GM18868 (cell line): ENCODE data around the gene CBX4.
A peak's percentile ranks its signal among the peaks of the same experiment; 100 is the strongest.

Experiments used
- ATAC-seq: cut with Tn5 transposase; IDR thresholded peaks from one replicate; pipeline ENCODE4 v1.9.1; 2021; ENCODE audit warnings: mild to moderate bottlenecking, moderate library complexity; ENCODE audit not compliant: unreplicated experiment

The CBX4 gene

GRCh38 chr17:79814974-79815835, 24.0 kb downstream of the CBX4 start:
- ATAC-seq: no peak

DNA sequence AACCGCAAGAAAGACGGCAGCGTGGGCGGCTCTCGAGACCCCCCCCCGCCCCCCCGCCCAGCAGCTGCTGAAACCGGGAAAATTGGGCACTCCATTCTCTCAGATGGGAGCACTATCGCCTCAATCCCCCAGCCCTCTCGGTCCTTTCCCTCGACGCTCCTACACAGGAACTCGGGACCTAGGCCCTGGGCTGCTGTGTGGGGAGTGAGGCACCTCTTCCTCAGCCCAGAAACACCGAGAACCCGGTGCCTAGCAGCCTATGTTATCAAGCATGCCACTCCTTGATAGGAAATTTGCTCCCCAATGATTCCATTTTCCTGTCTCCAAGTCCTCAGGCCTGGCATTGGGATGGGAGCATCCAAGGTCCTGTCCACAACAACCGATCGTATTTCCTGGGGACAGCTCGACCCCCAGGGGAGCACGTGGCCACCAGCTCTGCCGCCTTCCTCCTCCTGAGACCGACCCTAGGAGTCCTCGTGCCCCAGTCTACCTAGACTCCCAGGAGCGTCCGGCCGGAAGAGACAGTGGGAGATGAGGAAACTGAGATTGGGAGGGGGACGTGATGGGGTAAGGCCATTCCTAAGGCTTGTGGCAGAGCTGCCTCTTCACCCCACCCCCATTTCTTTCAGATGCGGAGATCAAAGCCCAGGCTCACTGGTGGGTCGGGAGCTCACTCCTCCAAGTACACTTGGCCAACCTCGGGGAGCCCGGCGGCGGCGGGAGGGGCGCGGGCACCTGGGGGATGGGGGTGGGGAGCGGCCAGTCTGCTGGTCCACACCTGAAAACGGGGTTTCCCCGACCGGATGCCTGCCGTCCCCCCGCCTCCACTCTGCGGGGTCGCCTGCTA, 24.9 kb downstream of the CBX4 start:
- no peak for ATAC-seq

DNA sequence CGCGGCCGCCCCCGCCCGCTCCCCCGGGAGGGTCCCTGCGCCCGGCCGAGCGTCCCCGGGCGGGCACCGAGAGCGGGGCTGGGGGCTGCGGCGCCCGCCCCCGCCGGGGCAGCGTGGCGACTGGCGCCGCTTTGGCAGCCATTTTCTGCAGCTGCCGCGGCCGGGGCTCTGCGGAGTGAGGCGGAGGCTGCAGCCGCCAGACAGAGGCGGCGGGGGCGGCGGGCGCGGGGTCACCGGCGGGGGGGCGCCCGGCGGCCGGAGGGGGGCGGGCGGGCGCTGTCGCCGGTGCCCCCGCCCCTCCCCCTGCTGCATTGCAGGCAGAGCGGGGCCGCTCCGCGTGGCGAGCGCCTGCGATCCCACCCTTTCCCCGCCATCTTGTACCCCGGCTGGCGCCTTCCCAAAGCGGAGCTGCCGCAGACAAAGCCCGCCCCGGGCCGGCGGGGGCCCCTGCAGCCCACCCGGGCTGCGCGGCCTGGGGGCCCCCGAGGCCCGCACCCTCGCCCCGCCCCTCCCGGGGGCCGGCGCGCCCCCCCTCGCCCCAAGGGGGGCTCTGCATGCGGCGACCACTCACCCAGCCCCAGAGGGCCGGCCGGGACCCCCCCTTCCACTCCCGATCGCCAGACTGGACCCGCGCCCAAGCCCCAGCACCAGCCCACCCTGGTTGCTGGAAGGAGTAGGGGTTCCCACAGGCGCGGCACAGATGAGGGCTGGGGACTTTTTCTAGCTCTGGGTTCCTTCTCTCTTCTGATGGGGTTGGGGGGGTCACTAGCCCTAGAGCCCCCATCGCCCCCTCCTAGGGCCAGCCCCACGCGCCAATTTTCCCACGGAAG, 25.7 kb downstream of the CBX4 start:
- no peak for ATAC-seq

GRCh38 chr17:79812353-79813258, 26.6 kb downstream of the CBX4 start:
- ATAC-seq: no peak

GRCh38 chr17:79811868-79812352, 27.3 kb downstream of the CBX4 start:
- no peak for ATAC-seq

DNA sequence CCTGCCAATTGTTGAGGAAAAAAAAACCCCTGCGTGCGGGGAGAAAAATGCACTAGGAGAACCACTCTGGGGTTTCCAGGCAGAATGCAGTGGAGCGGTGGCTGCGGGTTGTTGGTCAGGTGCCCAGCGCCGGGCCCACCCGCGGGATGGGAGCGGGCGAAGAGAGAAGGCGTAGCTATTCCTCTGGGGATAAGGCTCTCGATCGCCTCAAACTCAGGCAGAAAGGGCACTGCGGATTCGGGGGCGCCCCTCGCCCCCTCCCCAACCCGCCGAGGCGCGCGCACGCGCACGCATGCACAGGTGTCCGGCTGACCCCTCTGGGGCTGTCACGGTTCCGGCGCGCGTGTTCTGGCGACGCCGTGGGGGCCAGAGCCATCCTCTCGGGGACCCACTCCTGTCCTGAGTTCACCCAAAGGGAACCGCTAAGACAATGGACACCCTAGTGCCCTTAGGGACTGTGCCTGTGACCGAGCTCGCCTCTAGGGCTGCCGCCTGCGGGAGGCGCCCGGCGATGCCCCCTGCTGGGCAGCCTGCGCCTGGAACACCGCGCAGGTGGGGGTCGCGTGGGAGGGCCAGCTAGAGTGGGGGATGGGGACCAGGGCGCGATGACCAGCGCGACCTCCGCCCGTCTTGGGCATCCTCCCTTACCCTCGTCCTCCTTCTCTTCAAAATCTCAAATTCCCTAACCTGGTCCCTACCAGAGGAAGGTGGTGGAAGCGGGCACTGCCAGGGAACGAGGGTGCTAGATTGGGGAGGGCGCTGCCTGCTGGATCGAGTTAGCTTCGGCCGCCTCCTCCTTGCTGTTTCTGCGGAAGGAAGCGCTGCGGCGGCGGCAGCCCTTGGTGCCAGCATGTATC, 28.0 kb downstream of the CBX4 start:
- ATAC-seq: no peak

GRCh38 chr17:79810130-79811010, 28.9 kb downstream of the CBX4 start:
- ATAC-seq: peak; percentile 81

DNA sequence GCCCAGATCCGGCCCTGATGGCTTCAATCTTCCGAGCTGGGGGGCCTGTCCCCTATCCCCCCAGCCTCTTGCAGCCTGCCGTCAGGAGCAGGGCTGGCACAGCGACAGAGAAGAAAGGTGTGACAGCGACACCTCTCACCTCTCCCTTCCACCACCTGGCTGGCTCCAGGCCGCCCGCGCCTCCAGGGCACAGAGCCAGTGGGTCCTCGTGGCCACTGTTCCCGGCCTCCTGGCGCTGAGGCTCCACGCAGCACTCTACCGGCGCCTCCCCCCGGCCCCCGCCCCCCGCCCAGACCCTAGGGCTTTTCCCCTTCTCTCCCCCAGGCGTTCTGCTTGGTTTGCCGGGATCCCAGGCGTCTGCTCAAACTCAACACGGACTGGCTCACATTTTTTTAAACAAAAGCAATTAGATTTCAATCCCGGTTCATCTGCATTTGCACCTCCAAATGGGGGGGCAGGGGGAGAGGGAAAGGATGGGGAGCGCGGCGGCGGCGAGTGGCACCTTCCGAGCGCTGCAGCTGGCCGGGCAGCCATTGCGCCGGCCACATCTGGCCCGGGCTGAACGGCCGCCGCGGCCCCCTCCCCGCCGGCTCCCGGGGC, 29.6 kb downstream of the CBX4 start:
- ATAC-seq: no peak

DNA sequence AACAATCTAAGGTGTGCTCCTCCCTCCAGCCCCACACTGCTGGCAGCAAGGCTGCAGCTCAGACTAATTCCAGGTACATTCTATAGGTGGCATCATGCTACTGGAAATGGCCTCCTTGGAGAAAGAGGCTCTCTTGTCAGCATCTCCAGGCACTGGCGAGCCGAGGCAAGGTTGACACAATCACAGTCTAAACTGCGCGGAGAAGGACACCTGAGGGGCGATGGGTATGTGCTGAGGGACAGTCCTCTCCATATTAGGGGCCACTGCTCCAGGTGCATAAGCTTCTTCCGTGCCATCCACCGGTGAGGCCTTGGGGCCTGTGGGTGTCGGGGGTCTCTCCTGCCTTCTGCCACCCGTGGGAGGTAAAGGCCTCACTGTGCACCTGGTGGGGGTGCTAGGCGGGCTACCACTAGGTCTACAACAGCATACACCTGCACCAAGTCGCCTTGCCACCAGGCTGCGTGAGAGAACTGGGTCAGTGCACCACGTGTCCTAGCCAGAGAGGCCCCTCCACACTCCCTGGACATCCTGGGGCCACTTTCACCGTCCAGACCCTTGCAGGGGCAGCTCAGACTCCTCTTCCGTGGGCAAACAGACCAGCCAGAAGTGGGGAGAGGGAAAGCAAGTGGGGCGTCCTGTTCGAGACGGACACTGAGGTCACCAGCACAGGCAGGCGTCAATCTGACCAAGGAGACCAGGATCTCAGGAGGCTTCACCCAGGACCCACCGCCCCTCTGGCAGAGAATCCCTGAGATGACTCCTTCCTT, 30.3 kb downstream of the CBX4 start:
- ATAC-seq: no peak

DNA sequence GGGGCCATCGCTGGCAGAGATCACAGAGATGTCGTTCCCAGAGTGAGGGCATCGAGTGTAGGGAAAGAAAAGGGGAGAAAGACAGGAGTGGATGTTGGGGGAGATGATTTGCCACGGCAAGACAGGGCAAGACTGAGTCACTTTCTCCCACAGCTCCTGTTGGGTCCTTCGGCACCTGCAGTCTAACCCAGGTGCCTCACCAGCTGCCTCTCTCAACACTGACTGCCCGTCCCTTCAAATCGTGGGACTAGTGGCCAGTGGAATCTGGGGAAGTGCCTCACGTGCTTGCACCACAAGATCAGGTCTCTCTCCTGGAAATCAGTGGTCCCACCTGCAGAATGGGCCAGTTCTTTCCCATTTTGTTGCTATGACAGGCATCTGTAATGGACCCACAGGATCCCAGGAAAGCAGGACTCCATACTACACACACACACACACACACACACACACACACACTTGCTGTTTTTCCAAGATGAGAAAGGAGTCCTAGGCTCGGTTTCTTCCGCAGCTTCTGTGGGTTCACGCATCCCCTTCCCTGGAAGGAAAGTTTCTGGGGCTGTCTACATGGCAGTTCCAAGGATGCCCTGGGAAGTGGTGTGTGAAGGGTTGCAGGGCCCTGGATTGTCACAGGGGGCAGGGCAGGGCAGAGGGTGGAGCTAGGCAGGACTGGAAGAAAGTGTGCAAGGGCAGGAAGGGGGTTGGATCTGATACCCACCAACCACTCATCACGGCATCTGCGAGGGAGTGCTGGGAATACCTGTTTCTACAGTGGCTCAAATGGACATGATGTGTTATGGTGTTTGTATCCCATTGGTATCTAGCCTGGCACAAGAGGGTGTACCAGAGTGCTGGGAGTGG, 32.1 kb downstream of the CBX4 start:
- ATAC-seq: no peak

DNA sequence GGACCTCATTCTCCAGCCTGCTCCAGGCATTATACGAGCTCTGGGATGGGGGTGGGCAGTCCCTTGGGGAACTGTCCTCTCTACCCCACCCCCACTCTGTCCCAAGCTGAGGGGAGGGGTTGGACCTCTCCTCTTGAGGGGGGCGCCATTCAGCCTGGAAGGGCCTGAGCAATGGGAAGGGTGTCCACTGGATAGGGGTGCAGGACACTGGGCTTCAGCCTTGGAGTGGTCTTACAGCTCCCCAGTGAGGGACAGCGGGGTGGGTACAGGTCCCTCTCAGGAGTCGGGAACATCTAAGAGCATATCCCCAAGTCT, 32.8 kb downstream of the CBX4 start:
- ATAC-seq: no peak

DNA sequence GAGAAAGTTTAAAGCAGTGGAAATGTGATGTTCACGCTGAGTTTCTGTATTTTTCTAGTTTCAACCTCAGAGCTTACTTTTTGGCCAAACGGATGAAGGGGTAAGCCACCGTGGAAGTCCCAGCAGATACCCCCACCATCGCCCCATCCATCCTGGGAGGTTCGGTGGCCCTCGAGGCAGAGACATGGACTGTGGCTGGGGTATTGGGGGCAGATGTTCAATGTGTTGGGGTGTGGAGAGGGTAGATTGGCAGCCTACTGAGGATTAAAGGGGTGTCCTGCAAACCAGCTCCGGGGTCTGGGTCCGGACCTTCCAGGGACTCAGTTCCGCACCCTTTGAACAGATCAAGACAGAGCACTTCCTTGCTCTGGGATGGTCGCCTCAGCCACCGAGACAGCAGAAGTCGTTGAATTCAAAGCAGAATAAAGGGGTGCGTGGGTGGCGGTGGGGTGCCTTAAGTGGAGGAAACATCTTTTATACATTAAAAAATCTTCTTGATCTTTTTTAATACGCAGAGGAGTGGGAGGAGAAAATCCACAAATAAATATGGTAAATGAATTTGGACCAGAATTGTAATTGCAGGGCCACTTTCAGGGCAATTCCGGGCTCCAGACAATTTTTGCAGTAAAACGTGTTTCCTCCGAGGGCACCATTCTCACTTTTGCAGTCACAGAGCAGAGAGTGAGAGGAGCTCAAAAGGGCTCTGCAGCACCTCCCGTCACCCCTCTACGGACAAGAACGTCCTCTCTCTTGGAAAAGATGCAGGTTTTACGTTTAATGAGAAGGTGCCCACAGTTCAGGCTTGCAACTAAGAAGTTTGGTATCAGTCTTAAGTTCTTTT, 34.2 kb downstream of the CBX4 start:
- ATAC-seq: no peak

- ATAC-seq: peak; percentile 61
Measured at GRCh38 chr17:79803997-79804855, 35.0 kb downstream of the CBX4 start.

GRCh38 chr17:79803421-79803996, 35.7 kb downstream of the CBX4 start:
- ATAC-seq: no peak
